Measurements from ENCODE around the gene NTN1. TPM values are rescaled to one million over a fixed set of nuclear protein-coding genes. Genes with fewer than 3 reads are reported as not detected.

Gene NTN1
- total and polyA plus RNA-seq, 2 experiments from 2014 or later, result 0.11 to 0.21 TPM

DNA sequence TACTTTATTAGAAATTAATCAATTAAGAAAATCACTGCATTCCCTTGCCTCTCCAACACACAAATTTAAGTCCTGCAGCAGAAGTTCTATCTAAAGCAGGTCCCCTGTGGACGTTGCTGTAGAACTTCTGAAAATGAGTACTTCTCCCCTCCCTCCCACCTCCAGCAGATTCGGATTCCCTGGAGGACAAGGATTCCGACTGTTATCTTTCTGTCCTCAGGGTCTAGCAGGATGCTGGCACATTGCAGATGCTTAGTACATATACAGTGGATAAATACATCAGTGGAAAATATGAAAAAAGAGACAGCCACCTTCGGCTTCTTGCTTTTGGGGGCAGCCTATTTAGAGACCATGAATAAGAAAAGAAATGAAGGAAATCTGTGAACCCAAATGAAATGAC, 32.1 kb downstream of the NTN1 start:
- no peak overlapping the region for H3K4me2 ChIP-seq (ENCODE audit: unreplicated experiment)
- H3K27ac ChIP-seq, result no peak overlapping the region
- TF ChIP-seq EZH2phosphoT487 (IDR thresholded peaks at IDR 0.05; ENCODE audit: insufficient read depth, low read depth), result no peak
- no peak for TF ChIP-seq EZH2 (IDR thresholded peaks at IDR 0.05; ENCODE audit: insufficient read depth, poor library complexity, severe bottlenecking)
- H3F3A ChIP-seq (ENCODE audit: insufficient read depth), result no peaks in the 10 kb centered on the region
- H3K9me3 ChIP-seq (ENCODE audit: low read depth), result no peaks in the 10 kb centered on the region
- no peaks in the 10 kb centered on the region for H3K79me2 ChIP-seq (ENCODE audit: insufficient read depth)
- 50 to 59% methylated on average over 4 of the region's 4 CpGs for WGBS, 2 experiments (ENCODE audit: low coverage in 1 of 2, low lambda C conversion rate in 2 of 2, missing lambda C conversion rate in 2 of 2)
- no peak overlapping the region for H3K9ac ChIP-seq
- no peak for DNase-seq
- H3K9me2 ChIP-seq (ENCODE audit: insufficient read depth), result no peaks in the 10 kb centered on the region
- no peaks in the 10 kb centered on the region for H3K4me1 ChIP-seq (ENCODE audit: insufficient read depth)
- in situ Hi-C loops (cut with MboI), result no loop called here
- H3K4me3 ChIP-seq, result no peak overlapping the region
- no peaks in the 10 kb centered on the region for H3K36me3 ChIP-seq (ENCODE audit: low read depth)
- H2AFZ ChIP-seq, result no peak overlapping the region
- 0 out of 2 replicates have a peak, but pooled peaks cover 4% of the 10 kb centered on the region for H3K27me3 ChIP-seq (replicated peaks; ENCODE audit: insufficient read depth)
- no peaks in the 10 kb centered on the region for H4K20me1 ChIP-seq (ENCODE audit: insufficient read depth)

DNA sequence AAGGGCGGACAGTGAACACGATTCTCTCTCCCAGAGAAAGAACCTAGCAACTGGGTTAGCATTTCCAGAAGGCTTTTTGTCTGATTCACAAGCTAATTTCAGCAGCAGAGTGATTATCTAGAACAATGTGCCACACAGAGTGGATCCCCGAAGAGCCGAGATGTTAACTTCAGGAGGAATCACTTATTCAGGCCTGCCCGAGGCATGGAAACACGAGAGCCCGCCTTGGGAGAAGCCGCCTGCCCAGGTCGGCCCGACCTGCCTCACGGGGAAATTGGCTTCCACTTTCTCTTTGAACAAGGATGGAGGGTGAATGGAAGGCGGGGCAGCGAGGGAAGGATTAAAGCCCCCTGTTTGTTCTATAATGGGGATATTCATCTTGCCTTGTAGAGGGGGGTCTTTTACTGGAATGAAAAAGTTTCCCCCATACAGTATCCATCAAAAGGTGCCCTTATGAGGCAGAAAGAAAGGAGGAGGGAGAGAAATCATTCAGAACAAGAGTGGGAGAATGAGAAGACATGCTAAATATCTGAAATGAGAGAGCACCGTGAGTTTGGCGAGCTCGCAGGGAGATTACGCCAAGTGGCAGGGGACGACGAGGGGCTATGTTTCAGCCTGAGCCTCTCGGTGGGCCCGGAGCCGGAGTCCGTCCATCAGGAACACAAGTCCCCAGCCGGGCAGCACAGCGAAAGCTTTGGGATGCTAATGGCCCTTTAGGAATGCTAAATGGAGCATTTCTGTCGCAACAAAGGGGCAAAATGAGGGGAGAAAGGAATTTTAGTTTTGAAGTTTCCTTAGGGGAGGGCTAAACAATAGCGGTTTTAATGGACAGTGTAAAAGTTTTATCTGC, 33.0 kb downstream of the NTN1 start:
- no peaks in the 10 kb centered on the region for H3K79me2 ChIP-seq (ENCODE audit: insufficient read depth)
- no peak overlapping the region for H3K9ac ChIP-seq
- H3F3A ChIP-seq (ENCODE audit: insufficient read depth), result no peaks in the 10 kb centered on the region
- H3K27ac ChIP-seq, result no peak overlapping the region
- H3K27me3 ChIP-seq (replicated peaks; ENCODE audit: insufficient read depth), result 0 out of 2 replicates have a peak, but pooled peaks cover 4% of the 10 kb centered on the region
- H3K9me2 ChIP-seq (ENCODE audit: insufficient read depth), result no peaks in the 10 kb centered on the region
- no peaks in the 10 kb centered on the region for H4K20me1 ChIP-seq (ENCODE audit: insufficient read depth)
- H3K4me3 ChIP-seq, result no peak overlapping the region
- H2AFZ ChIP-seq, result no peak overlapping the region
- no peak for TF ChIP-seq EZH2phosphoT487 (IDR thresholded peaks at IDR 0.05; ENCODE audit: insufficient read depth, low read depth)
- TF ChIP-seq EZH2 (IDR thresholded peaks at IDR 0.05; ENCODE audit: insufficient read depth, poor library complexity, severe bottlenecking), result no peak
- H3K4me2 ChIP-seq (ENCODE audit: unreplicated experiment), result no peak overlapping the region
- DNase-seq, result no peak
- WGBS, 2 experiments (ENCODE audit: low coverage in 1 of 2, low lambda C conversion rate in 2 of 2, missing lambda C conversion rate in 2 of 2), result 83 to 85% methylated on average over 27 of the region's 27 CpGs
- no peaks in the 10 kb centered on the region for H3K9me3 ChIP-seq (ENCODE audit: low read depth)
- H3K36me3 ChIP-seq (ENCODE audit: low read depth), result no peaks in the 10 kb centered on the region
- no peaks in the 10 kb centered on the region for H3K4me1 ChIP-seq (ENCODE audit: insufficient read depth)
- in situ Hi-C loops (cut with MboI), result no loop called here

DNA sequence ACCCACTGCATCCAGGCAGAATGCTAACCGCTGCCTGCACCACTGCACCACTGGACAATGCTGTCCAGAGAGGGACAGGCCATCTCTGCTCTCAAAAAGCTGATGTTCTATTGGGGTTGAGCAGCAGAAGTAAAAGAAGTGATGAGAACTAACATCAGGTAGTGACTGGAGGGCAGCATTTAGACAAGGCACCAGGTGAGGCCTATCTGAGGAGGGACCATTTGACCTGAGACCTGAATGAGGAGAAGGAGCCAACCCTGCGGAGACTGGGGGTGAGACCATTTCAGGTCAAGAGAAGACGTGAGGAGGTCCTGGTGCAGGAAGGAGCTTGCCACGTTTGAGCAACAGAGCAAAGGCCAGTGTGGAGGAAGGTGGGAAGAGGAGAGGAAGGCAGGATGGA, 34.0 kb downstream of the NTN1 start:
- no peaks in the 10 kb centered on the region for H3K4me1 ChIP-seq (ENCODE audit: insufficient read depth)
- TF ChIP-seq EZH2 (IDR thresholded peaks at IDR 0.05; ENCODE audit: insufficient read depth, poor library complexity, severe bottlenecking) (no peak), EZH2phosphoT487 (IDR thresholded peaks at IDR 0.05; ENCODE audit: insufficient read depth, low read depth) (no peak)
- H3K27ac ChIP-seq, result no peak overlapping the region
- no peak overlapping the region for H2AFZ ChIP-seq
- no peaks in the 10 kb centered on the region for H4K20me1 ChIP-seq (ENCODE audit: insufficient read depth)
- 59 to 60% methylated on average over 4 of the region's 4 CpGs for WGBS, 2 experiments (ENCODE audit: low coverage in 1 of 2, low lambda C conversion rate in 2 of 2, missing lambda C conversion rate in 2 of 2)
- no peak for DNase-seq
- no peaks in the 10 kb centered on the region for H3K9me2 ChIP-seq (ENCODE audit: insufficient read depth)
- no peaks in the 10 kb centered on the region for H3K79me2 ChIP-seq (ENCODE audit: insufficient read depth)
- 0 out of 2 replicates have a peak, but pooled peaks cover 4% of the 10 kb centered on the region for H3K27me3 ChIP-seq (replicated peaks; ENCODE audit: insufficient read depth)
- no peaks in the 10 kb centered on the region for H3K36me3 ChIP-seq (ENCODE audit: low read depth)
- in situ Hi-C loops (cut with MboI), result no loop called here
- H3K4me2 ChIP-seq (ENCODE audit: unreplicated experiment), result no peak overlapping the region
- H3F3A ChIP-seq (ENCODE audit: insufficient read depth), result no peaks in the 10 kb centered on the region
- H3K9me3 ChIP-seq (ENCODE audit: low read depth), result no peaks in the 10 kb centered on the region
- no peak overlapping the region for H3K9ac ChIP-seq
- H3K4me3 ChIP-seq, result no peak overlapping the region

DNA sequence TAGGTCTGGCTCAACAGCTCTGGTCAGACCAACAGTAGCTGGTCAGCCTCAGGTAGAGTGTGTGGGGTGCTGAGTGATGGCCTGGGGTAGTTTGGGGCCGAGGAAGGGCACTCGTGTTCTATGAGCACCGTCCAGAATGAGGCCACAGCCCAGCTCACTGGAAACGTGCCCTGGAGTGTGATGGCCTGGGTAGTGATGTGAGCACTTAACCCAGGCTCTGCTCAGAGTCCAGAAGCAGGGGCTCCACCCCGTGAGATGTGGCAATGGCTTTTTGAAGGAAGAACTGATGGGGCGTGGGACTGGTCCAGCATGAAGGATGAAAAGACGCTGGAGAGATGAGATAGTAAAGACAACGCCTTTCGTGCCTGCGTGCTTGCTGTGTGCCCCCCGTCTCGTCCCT, 35.3 kb downstream of the NTN1 start:
- H3K27ac ChIP-seq, result no peak overlapping the region
- 8 to 18% methylated on average over 12 of the region's 12 CpGs for WGBS, 2 experiments (ENCODE audit: low coverage in 1 of 2, low lambda C conversion rate in 2 of 2, missing lambda C conversion rate in 2 of 2)
- TF ChIP-seq EZH2 (IDR thresholded peaks at IDR 0.05; ENCODE audit: insufficient read depth, poor library complexity, severe bottlenecking) (no peak), EZH2phosphoT487 (IDR thresholded peaks at IDR 0.05; ENCODE audit: insufficient read depth, low read depth) (no peak)
- H4K20me1 ChIP-seq (ENCODE audit: insufficient read depth), result no peaks in the 10 kb centered on the region
- H3K9ac ChIP-seq, result no peak overlapping the region
- H2AFZ ChIP-seq, result no peak overlapping the region
- no peaks in the 10 kb centered on the region for H3K9me3 ChIP-seq (ENCODE audit: low read depth)
- no peaks in the 10 kb centered on the region for H3K79me2 ChIP-seq (ENCODE audit: insufficient read depth)
- H3K36me3 ChIP-seq (ENCODE audit: low read depth), result no peaks in the 10 kb centered on the region
- H3K4me1 ChIP-seq (ENCODE audit: insufficient read depth), result no peaks in the 10 kb centered on the region
- 0 out of 2 replicates have a peak, but pooled peaks cover 4% of the 10 kb centered on the region for H3K27me3 ChIP-seq (replicated peaks; ENCODE audit: insufficient read depth)
- H3K9me2 ChIP-seq (ENCODE audit: insufficient read depth), result no peaks in the 10 kb centered on the region
- H3K4me3 ChIP-seq, result no peak overlapping the region
- DNase-seq, result no peak
- no peaks in the 10 kb centered on the region for H3F3A ChIP-seq (ENCODE audit: insufficient read depth)
- in situ Hi-C loops (cut with MboI), result no loop called here
- H3K4me2 ChIP-seq (ENCODE audit: unreplicated experiment), result no peak overlapping the region
